Liver (tissue), 9 donors: ENCODE measurements around the gene ST3GAL3. TPM values are rescaled to one million over a fixed set of nuclear protein-coding genes. Genes with fewer than 3 reads are reported as not detected.

Experiments used
- DNase-seq: peaks from one replicate; pipeline ENCODE4 v3.0.0-alpha.2; 2017; ENCODE audit warnings: low spot score
- H3K27ac ChIP-seq, 2 donors: one replicate each; pipeline ENCODE4 v1.7.0; 2013; ENCODE audit warnings: inconsistent platforms in 2 of 2, low read length in 2 of 2, control low read depth in 1 of 2, low read depth in 1 of 2, mild to moderate bottlenecking in 1 of 2
- H3K27me3 ChIP-seq, 4 donors: one replicate each; pipeline versions ENCODE4 v1.6.1 to v1.7.0; 2013; ENCODE audit warnings: low read length in 3 of 4, inconsistent platforms in 1 of 4, mild to moderate bottlenecking in 1 of 4, moderate library complexity in 1 of 4; ENCODE audit not compliant: control insufficient read depth in 4 of 4, insufficient read depth in 4 of 4
- H3K36me3 ChIP-seq, 4 donors: one replicate each; pipeline versions ENCODE4 v1.6.1 to v1.7.0; 2013; ENCODE audit warnings: low read length in 3 of 4, mild to moderate bottlenecking in 3 of 4, low read depth in 1 of 4, moderate library complexity in 1 of 4; ENCODE audit not compliant: control insufficient read depth in 4 of 4, insufficient read depth in 3 of 4
- H3K4me1 ChIP-seq, 4 donors: one replicate each; pipeline versions ENCODE4 v1.6.1 to v1.7.0; 2013; ENCODE audit warnings: low read length in 3 of 4, mild to moderate bottlenecking in 3 of 4, moderate library complexity in 1 of 4; ENCODE audit not compliant: control insufficient read depth in 4 of 4, insufficient read depth in 4 of 4
- H3K4me3 ChIP-seq, 3 donors: one replicate each; pipeline versions ENCODE4 v1.6.1 to v1.7.0; 2013; ENCODE audit warnings: low read length in 3 of 3, control low read depth in 1 of 3, low read depth in 1 of 3, mild to moderate bottlenecking in 1 of 3
- H3K9ac ChIP-seq, 2 donors: one replicate each; pipeline ENCODE4 v1.7.0; 2013; ENCODE audit warnings: low read length in 2 of 2, mild to moderate bottlenecking in 2 of 2, moderate library complexity in 2 of 2, control low read depth in 1 of 2, low read depth in 1 of 2
- H3K9me3 ChIP-seq, 4 donors: one replicate each; pipeline versions ENCODE4 v1.6.1 to v1.7.0; 2013; ENCODE audit warnings: low read length in 3 of 4; ENCODE audit not compliant: control insufficient read depth in 4 of 4
- ATF3 ChIP-seq: IDR thresholded peaks from 2 replicates; pipeline ENCODE4 v1.6.1; 2016; ENCODE audit warnings: antibody characterized with exemption
- CTCF ChIP-seq: fragments of 150-350 bp; IDR thresholded peaks from 2 replicates; pipeline ENCODE4 v1.5.1; 2017; ENCODE audit warnings: improper control_type of control experiment, low read depth, low read length; ENCODE audit not compliant: missing input control
- EGR1 ChIP-seq, 2 donors: IDR thresholded peaks; 2 replicates each; pipeline ENCODE4 v1.6.1; 2016 to 2018; ENCODE audit warnings: antibody characterized with exemption in 2 of 2, low read depth in 2 of 2
- GABPA ChIP-seq, 2 donors: IDR thresholded peaks in 1 of 2; conservative IDR thresholded peaks in 1 of 2; 2 replicates each; pipeline ENCODE4 v1.6.1; 2016; ENCODE audit warnings: antibody characterized with exemption in 2 of 2, mild to moderate bottlenecking in 1 of 2, moderate library complexity in 1 of 2
- HNF4A ChIP-seq, 2 donors: conservative IDR thresholded peaks; 2 replicates each; pipeline ENCODE4 v1.6.1; 2016; ENCODE audit warnings: antibody characterized with exemption in 2 of 2, mild to moderate bottlenecking in 2 of 2
- HNF4G ChIP-seq: IDR thresholded peaks from 2 replicates; pipeline ENCODE4 v1.6.1; 2016; ENCODE audit warnings: antibody characterized with exemption
- JUND ChIP-seq, 2 donors: IDR thresholded peaks; 2 replicates each; pipeline ENCODE4 v1.6.1; 2016; ENCODE audit warnings: antibody characterized with exemption in 2 of 2
- NR2F2 ChIP-seq: IDR thresholded peaks from 2 replicates; pipeline ENCODE4 v1.6.1; 2016; ENCODE audit warnings: antibody characterized with exemption
- RAD21 ChIP-seq, 2 donors: IDR thresholded peaks; 2 replicates each; pipeline ENCODE4 v1.6.1; 2016; ENCODE audit warnings: antibody characterized with exemption in 2 of 2, mild to moderate bottlenecking in 2 of 2
- REST ChIP-seq: IDR thresholded peaks from 2 replicates; pipeline ENCODE4 v1.6.1; 2016; ENCODE audit warnings: antibody characterized with exemption, mild to moderate bottlenecking
- RXRA ChIP-seq, 2 donors: IDR thresholded peaks; 2 replicates each; pipeline ENCODE4 v1.6.1; 2017 to 2018; ENCODE audit warnings: antibody characterized with exemption in 2 of 2, mild to moderate bottlenecking in 1 of 2
- SP1 ChIP-seq: IDR thresholded peaks from 2 replicates; pipeline ENCODE4 v1.6.1; 2018; ENCODE audit warnings: antibody characterized with exemption, mild to moderate bottlenecking
- TAF1 ChIP-seq: conservative IDR thresholded peaks from 2 replicates; pipeline ENCODE4 v1.6.1; 2016; ENCODE audit warnings: antibody characterized with exemption, mild to moderate bottlenecking
- YY1 ChIP-seq: IDR thresholded peaks from 2 replicates; pipeline ENCODE4 v1.6.1; 2016; ENCODE audit warnings: antibody characterized with exemption, mild to moderate bottlenecking
- ZBTB33 ChIP-seq: IDR thresholded peaks from 2 replicates; pipeline ENCODE4 v1.6.1; 2016; ENCODE audit warnings: antibody characterized with exemption
- WGBS: extraction: QIAGEN DNeasy Blood & Tissue Kit; methylation state at CpG from one replicate; pipeline ENCODE4 v1.1.7; 2013; 5-methylcytosine and 5-hydroxymethylcytosine counted together
- polyA plus RNA-seq, 2 donors: library from polyadenylated mRNA; stranded (reverse) in 1 of 2; unstranded in 1 of 2; fragments of 200-250 nt in 1 of 2; fragments of >200 nt in 1 of 2; fragmentation: Nextera tagmentation in 1 of 2; extraction: Ambion mirVana in 1 of 2; gene quantifications; one replicate each; pipeline versions ENCODE4 v1.2.1 to v1.2.3, GENCODE V29; 2013 to 2015
- total RNA-seq, 2 donors: library from RNA; depleted of rRNA; stranded (reverse); fragments of >200 nt; gene quantifications; one replicate each; pipeline ENCODE4 v1.2.3, GENCODE V29; 2014
- donor health status: healthy.
- donor health status: healthy.
- donor health status: healthy.
- donor health status: healthy.
- donor health status: healthy.

ST3GAL3 gene
- total and polyA plus RNA-seq, 4 donors, result 4.9 to 11.4 (median 8.1) TPM

- DNase-seq, result no peak
- Histone ChIP-seq H3K9ac (no peak overlapping the region), H3K4me1 (no peaks in the 10 kb centered on the region), H3K27ac (no peak overlapping the region), H3K4me3 (no peak overlapping the region), H3K9me3 (no peaks in the 10 kb centered on the region), H3K36me3 (peaks cover 0 to 4% (median 2%) of the 10 kb centered on the region in 4 donors), H3K27me3 (no peaks in the 10 kb centered on the region)
- TF ChIP-seq TAF1, result no peak
- no peak for TF ChIP-seq SP1
- TF ChIP-seq REST, result no peak
- TF ChIP-seq GABPA (IDR thresholded peaks at IDR 0.05 in 1 of 2, conservative IDR thresholded peaks at IDR 0.05 in 1 of 2), result no peak
- TF ChIP-seq ATF3, result no peak
- TF ChIP-seq HNF4G, result no peak
- no peak for TF ChIP-seq RXRA (IDR thresholded peaks at IDR 0.05)
- WGBS, result 97% methylated on average over 4 of the region's 4 CpGs
Measured at GRCh38 chr1:43882763-43883162, 175.4 kb downstream of the ST3GAL3 start.

- 92% methylated on average over 4 of the region's 4 CpGs for WGBS
- no peak overlapping the region for H3K4me3 ChIP-seq
- no peak for DNase-seq
- H3K27ac ChIP-seq, result no peak overlapping the region
- TF ChIP-seq HNF4A (conservative IDR thresholded peaks at IDR 0.05) (no peak), YY1 (no peak), GABPA (IDR thresholded peaks at IDR 0.05 in 1 of 2, conservative IDR thresholded peaks at IDR 0.05 in 1 of 2) (no peak)
- no peaks in the 10 kb centered on the region for H3K4me1 ChIP-seq
- no peak overlapping the region for H3K9ac ChIP-seq
- no peaks in the 10 kb centered on the region for H3K9me3 ChIP-seq
- H3K27me3 ChIP-seq, result no peaks in the 10 kb centered on the region
- H3K36me3 ChIP-seq, result peaks cover 0 to 4% (median 2%) of the 10 kb centered on the region in 4 donors
Measured at GRCh38 chr1:43883321-43883720, 176.0 kb downstream of the ST3GAL3 start.

GRCh38 chr1:43885279-43885801 is 178.0 kb downstream of the ST3GAL3 start:
- Histone ChIP-seq H3K27ac (no peak overlapping the region), H3K9me3 (no peaks in the 10 kb centered on the region), H3K4me1 (no peaks in the 10 kb centered on the region), H3K27me3 (no peaks in the 10 kb centered on the region), H3K36me3 (peaks cover 0 to 1% (median 0%) of the 10 kb centered on the region in 4 donors), H3K4me3 (no peak overlapping the region), H3K9ac (no peak overlapping the region)
- 91% methylated on average over 12 of the region's 12 CpGs for WGBS
- DNase-seq, result no peak
- TF ChIP-seq EGR1 (IDR thresholded peaks at IDR 0.05; ENCODE audit: low read depth in 2 of 2) (no peak), RXRA (IDR thresholded peaks at IDR 0.05) (no peak), NR2F2 (no peak), REST (no peak), TAF1 (no peak), HNF4A (conservative IDR thresholded peaks at IDR 0.05) (no peak), CTCF (no peak), YY1 (no peak), JUND (IDR thresholded peaks at IDR 0.05) (no peak), RAD21 (IDR thresholded peaks at IDR 0.05) (no peak), GABPA (IDR thresholded peaks at IDR 0.05 in 1 of 2, conservative IDR thresholded peaks at IDR 0.05 in 1 of 2) (no peak), SP1 (no peak), ZBTB33 (no peak), ATF3 (no peak)
